ENCODE results near the gene MPPED1.

- no peak for TF ChIP-seq CTCF (IDR thresholded peaks at IDR 0.05)
- TF ChIP-seq POLR2AphosphoS5 (IDR thresholded peaks at IDR 0.05): no peak
These were observed 7.0 kb upstream of the MPPED1 start for GRCh38 chr22:43404673-43405385.

Measured in suprapubic skin (tissue), 3 donors.